VCaP (cell line): ENCODE data around the gene HDAC10.

Experiments
- H3K27ac ChIP-seq: fragments of 450-650 bp; 2 replicates; pipeline ENCODE4 v1.5.1; 2017
- CTCF ChIP-seq: fragments of 450-650 bp; conservative IDR thresholded peaks from 2 replicates; pipeline ENCODE4 v1.5.1; 2017; ENCODE audit warnings: mild to moderate bottlenecking, moderate library complexity

HDAC10 gene

DNA sequence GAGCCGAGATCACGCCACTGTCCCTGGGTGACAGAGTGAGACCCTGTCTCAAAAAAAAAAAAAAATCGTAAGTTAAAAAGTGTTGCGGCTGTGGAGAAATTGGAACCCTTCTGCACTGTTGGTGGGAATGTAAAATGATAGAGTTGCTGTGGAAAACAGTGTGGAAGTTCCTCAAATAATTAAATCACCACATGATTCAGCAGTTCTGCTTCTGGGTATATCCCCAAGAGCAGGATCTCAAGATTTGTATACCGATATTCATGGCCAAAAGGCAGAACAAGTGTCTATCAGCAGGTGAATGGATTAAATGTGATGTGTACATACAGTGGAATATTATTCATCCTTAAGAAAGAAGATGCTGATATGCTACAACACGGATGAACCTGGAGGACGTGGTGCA, 46.5 kb downstream of the HDAC10 start:
- TF ChIP-seq CTCF: no peak
- H3K27ac ChIP-seq: no peak overlapping the region

DNA sequence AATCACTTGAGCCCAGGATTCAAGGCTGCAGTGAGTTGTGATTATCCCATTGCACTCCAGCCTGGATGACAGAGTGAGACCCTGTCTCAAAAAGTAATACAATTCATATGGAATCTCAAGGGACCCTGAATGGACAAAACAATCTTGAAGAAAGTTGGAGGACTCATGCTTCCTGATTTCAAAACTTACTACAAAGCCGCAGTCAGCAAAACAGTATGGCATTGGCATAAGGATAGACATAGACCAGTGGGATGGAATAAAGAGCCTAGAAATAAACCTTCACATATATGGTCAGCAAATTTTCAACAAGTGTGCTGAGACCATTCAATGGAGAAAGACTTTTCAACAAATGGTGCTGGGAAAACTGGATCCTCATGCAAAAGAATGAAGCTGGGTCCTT, 47.8 kb downstream of the HDAC10 start:
- no peak overlapping the region for H3K27ac ChIP-seq
- no peak for TF ChIP-seq CTCF

DNA sequence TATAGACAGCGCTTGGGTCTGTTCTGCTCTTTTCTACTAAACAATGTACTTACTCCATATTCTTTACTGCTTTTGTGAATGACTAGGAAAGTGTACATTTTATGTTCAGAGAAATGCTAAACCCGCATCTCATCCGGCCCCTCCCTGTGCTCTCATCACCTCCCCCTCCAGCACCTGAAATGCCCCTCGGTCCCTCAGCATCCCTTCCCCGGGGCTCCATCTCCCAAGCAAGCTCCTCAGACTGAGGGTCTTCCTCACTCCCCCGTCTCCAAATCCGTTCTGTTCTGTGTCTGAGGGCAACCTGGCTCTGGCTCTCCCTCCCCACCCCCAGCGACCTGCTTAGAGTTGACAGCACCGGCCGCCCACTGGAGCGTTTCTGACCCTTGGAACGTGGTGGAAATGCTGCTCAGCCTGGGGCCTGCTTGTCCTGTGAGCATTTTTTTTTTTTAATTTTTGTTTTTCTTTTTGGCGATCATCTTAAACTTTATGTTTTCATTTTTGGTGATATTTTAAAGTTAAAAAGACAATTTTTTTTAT, 48.9 kb downstream of the HDAC10 start:
- TF ChIP-seq CTCF: no peak
- H3K27ac ChIP-seq: peak overlapping the region; percentile 80; the same call in 1 of the 2 replicates

- H3K27ac ChIP-seq: peak overlapping the region; percentile 80
Observed at GRCh38 chr22:50201191-50202129, 49.6 kb downstream of the HDAC10 start.

DNA sequence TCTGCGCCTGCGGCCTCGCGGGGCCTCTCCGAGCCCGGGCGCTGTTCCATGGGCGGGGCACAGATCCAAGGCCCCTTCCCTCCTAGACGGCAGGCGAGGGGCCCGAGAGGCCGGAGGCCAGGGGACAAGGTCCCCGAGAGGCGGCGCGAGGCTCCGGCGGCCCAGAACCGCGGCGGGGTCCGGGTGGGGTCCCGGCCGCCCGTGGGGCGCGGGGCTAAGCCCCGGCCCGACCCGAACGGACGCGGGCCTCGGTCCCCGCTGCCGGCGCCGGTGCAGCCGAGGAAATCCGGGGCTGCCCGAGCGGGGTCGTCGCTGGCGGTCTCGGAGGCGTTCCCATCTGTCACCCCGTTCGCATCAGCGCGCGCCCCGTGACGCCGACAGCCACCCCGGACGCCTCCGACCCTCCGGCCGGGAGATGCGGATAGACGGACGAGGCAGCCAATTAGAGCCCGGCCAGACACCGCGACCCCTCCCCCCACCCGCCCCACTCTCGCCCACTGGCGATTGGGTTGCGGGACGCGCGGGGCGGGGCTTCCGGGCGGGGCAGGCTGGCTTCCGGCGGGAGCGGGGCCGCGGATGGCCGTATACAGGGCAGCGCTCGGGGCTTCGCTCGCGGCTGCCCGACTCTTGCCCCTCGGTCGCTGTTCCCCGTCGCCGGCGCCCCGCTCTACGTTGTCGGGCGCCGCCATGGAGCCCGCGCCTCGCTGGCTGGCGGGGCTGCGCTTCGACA, 50.4 kb downstream of the HDAC10 start, which contains the start of gene SELENOO:
TSS of gene SELENOO (plus strand) at position 551 of the 730 bp plus-strand sequence. CDS start at position 577, 26 bp downstream.
- peak within 1 kb of the TSS; percentile 80 for H3K27ac ChIP-seq
- TF ChIP-seq CTCF: no peak

More at GRCh38 chr22:50201191-50202129, 49.6 kb downstream of the HDAC10 start:
- no peak for TF ChIP-seq CTCF

- TF ChIP-seq CTCF: no peak
- peak overlapping the region; percentile 80; the same call in 1 of the 2 replicates for H3K27ac ChIP-seq
Observed at GRCh38 chr22:50199829-50200460, 51.1 kb downstream of the HDAC10 start.
